ENCODE results near the gene ZNF790. TPM values are rescaled to one million over a fixed set of nuclear protein-coding genes. Genes with fewer than 3 reads are reported as not detected.
A peak's percentile ranks its signal among the peaks of the same experiment; 100 is the strongest.

The ZNF790 gene
- total and polyA plus RNA-seq, 2 of the 4 experiments (the other 2 are of a cell fraction), result 0.97 to 4.3 TPM

GRCh38 chr19:36838784-36839324 lies 667 bp upstream of the ZNF790 start:
- intact Hi-C loops (cut with micrococcal nuclease), result loop anchor here (1.0 kb wide), 1 partner anchor 11 kb away; the partner anchor contains the start of gene ZNF345
- TF ChIP-seq CEBPB (IDR thresholded peaks at IDR 0.05; ENCODE audit: low read depth, low read length) (no peak), RAD21 (IDR thresholded peaks at IDR 0.05; ENCODE audit: low read length) (no peak), USF2 (IDR thresholded peaks at IDR 0.05; ENCODE audit: low read depth, low read length) (no peak), FOS (IDR thresholded peaks at IDR 0.05; ENCODE audit: low read depth, low read length) (no peak), CTCF (conservative IDR thresholded peaks at IDR 0.05; ENCODE audit: low read depth, low read length) (no peak), SMC3 (IDR thresholded peaks at IDR 0.05; ENCODE audit: low read depth, low read length) (no peak), ELK1 (IDR thresholded peaks at IDR 0.05; ENCODE audit: borderline replicate concordance, low read depth, low read length) (no peak), MXI1 (IDR thresholded peaks at IDR 0.05; ENCODE audit: borderline replicate concordance, low read depth, low read length) (no peak), CHD1 (IDR thresholded peaks at IDR 0.05; ENCODE audit: low read depth, low read length) (no peak), NFE2L2 (IDR thresholded peaks at IDR 0.05; ENCODE audit: low read depth, low read length) (no peak), MAZ (IDR thresholded peaks at IDR 0.05; ENCODE audit: borderline replicate concordance, low read depth, low read length) (no peak), MAFK (IDR thresholded peaks at IDR 0.05; ENCODE audit: low read depth, low read length) (no peak), BHLHE40 (IDR thresholded peaks at IDR 0.05; ENCODE audit: low read depth, low read length) (no peak), RFX5 (IDR thresholded peaks at IDR 0.05; ENCODE audit: low read depth, low read length) (no peak), RCOR1 (IDR thresholded peaks at IDR 0.05; ENCODE audit: insufficient replicate concordance, low read length) (no peak)

More at GRCh38 chr19:36838784-36839324, 667 bp upstream of the ZNF790 start:
- H2AFZ ChIP-seq (replicated peaks; ENCODE audit: low read length, poor library complexity), result peak overlapping the region; percentile 99
- peaks cover 14 to 23% of the 10 kb centered on the region in 2 experiments for H3K79me1 ChIP-seq (ENCODE audit: low read depth in 1 of 2, low read length in 2 of 2)
- H4K8ac ChIP-seq (ENCODE audit: low read depth in 2 of 2, low read length in 2 of 2), result peak overlapping the region; percentile 79 to 97
- ATAC-seq (ENCODE audit: low read depth) (peak; percentile 44), DNase-seq (peak; percentile 8)
- H3K4me2 ChIP-seq (ENCODE audit: low read depth, low read length), result peak overlapping the region; percentile 87
- H3K36me3 ChIP-seq (ENCODE audit: control insufficient read depth, insufficient read depth, low read length), result no peaks in the 10 kb centered on the region; the same call in none of the 2 replicates
- H3K9ac ChIP-seq (ENCODE audit: low read depth, low read length), result peak overlapping the region; percentile 87
- peak overlapping the region; percentile 97 for H2BK5ac ChIP-seq (ENCODE audit: low read depth, low read length, poor library complexity, severe bottlenecking)
- H2AK9ac ChIP-seq (replicated peaks; ENCODE audit: low read depth, low read length, poor library complexity), result peak overlapping the region; percentile 94
- H2BK120ac ChIP-seq (ENCODE audit: low read depth, low read length), result peak overlapping the region; percentile 78
- peaks cover 16% of the 10 kb centered on the region for H3K9me3 ChIP-seq (ENCODE audit: control insufficient read depth, insufficient read depth, low read length)
- H3K4ac ChIP-seq (ENCODE audit: low read depth, low read length), result peak overlapping the region; percentile 97
- H3K56ac ChIP-seq (ENCODE audit: extremely low read depth, insufficient read depth, low read length), result peak overlapping the region; percentile 86
- no peaks in the 10 kb centered on the region for H3K9me1 ChIP-seq (ENCODE audit: insufficient read depth, low read length)
- H2BK15ac ChIP-seq (ENCODE audit: low read depth, low read length), result no peak overlapping the region; the same call in 2 of the 3 replicates
- in situ Hi-C loops (cut with MboI; ENCODE audit: low sequenced_read_pairs), result no loop called here
- peak overlapping the region; percentile 91; the same call in 1 of the 2 replicates for H3K23ac ChIP-seq (ENCODE audit: low read depth, low read length)
- H4K91ac ChIP-seq (ENCODE audit: insufficient read depth, low read depth, low read length), result peak overlapping the region; percentile 96
- no peaks in the 10 kb centered on the region for H4K20me1 ChIP-seq (ENCODE audit: insufficient read depth, low read length)
- WGBS, 2 experiments (ENCODE audit: extremely low coverage in 2 of 2, insufficient read length in 1 of 2), result no CpG with 5 or more reads among the region's 12 CpGs
- H3K4me1 ChIP-seq (ENCODE audit: control insufficient read depth, insufficient read depth, low read length), result 0 out of 2 replicates have a peak, but pooled peaks cover 1% of the 10 kb centered on the region
- dilution Hi-C loops (cut with HindIII; ENCODE audit: low sequenced_read_pairs, unreplicated experiment), result no loop called here
- peak overlapping the region; percentile 95 for H3K27ac ChIP-seq (ENCODE audit: insufficient read depth, low read length)
- CTCF ChIA-PET, result no interaction called here
- peak overlapping the region; percentile 41; the same call in 1 of the 2 replicates for H2BK20ac ChIP-seq (ENCODE audit: low read depth, low read length)
- H3K4me3 ChIP-seq (ENCODE audit: insufficient read depth, low read depth, low read length), result peak overlapping the region; percentile 70
- H3K18ac ChIP-seq (ENCODE audit: low read depth, low read length), result peak overlapping the region; percentile 92
- no TSS peak for BruUV-seq (replicated peaks)
- H2AK5ac ChIP-seq (ENCODE audit: low read depth, low read length), result peak overlapping the region; percentile 61; the same call in 1 of the 2 replicates
- no peaks in the 10 kb centered on the region for H3K27me3 ChIP-seq (ENCODE audit: control insufficient read depth, insufficient read depth, low read length)
- H4K5ac ChIP-seq (ENCODE audit: low read depth, low read length), result peak overlapping the region; percentile 94
- H3K14ac ChIP-seq (replicated peaks; ENCODE audit: low read depth, low read length), result peak overlapping the region; percentile 99
- POLR2A ChIA-PET (ENCODE audit: unreplicated experiment), result interaction anchor here (1.3 kb wide), 1 partner anchor 11 kb away, joined by 5 read pairs; the partner anchor contains the start of gene ZNF345
